HG03060 (cell line): Measurements from ENCODE around the gene MAPK8IP2.
"Not testable (repeated sequence)": the region's sequence is repeated elsewhere in the genome, so short reads cannot be mapped to it uniquely, and the experiment has no call there.

Experiments
- ATAC-seq: cut with Tn5 transposase; IDR thresholded peaks from one replicate; pipeline ENCODE4 v1.9.1; 2021; ENCODE audit warnings: low read depth, moderate number of reproducible peaks; ENCODE audit not compliant: unreplicated experiment

MAPK8IP2 gene

GRCh38 chr22:50628543-50629134, 28.0 kb downstream of the MAPK8IP2 start:
- ATAC-seq = no peak

GRCh38 chr22:50630376-50630775, 29.8 kb downstream of the MAPK8IP2 start:
- no peak for ATAC-seq

- ATAC-seq = no peak
Measured at GRCh38 chr22:50633086-50633485, 32.5 kb downstream of the MAPK8IP2 start.

- ATAC-seq = no peak
Measured at GRCh38 chr22:50633771-50634170, 33.2 kb downstream of the MAPK8IP2 start.

GRCh38 chr22:50635591-50635990, 35.0 kb downstream of the MAPK8IP2 start:
- no peak for ATAC-seq

GRCh38 chr22:50640296-50640695, 39.7 kb downstream of the MAPK8IP2 start:
- ATAC-seq = not testable (repeated sequence)

- no peak for ATAC-seq
Measured at GRCh38 chr22:50640857-50641647, 40.5 kb downstream of the MAPK8IP2 start.

- no peak for ATAC-seq
Measured at GRCh38 chr22:50641696-50642607, 41.4 kb downstream of the MAPK8IP2 start.

- not testable (repeated sequence) for ATAC-seq
Measured at GRCh38 chr22:50643021-50643820, 42.6 kb downstream of the MAPK8IP2 start.

- ATAC-seq = not testable (repeated sequence)
Measured at GRCh38 chr22:50643821-50644101, 43.2 kb downstream of the MAPK8IP2 start.

GRCh38 chr22:50653256-50653655, 52.7 kb downstream of the MAPK8IP2 start:
- ATAC-seq = no peak

GRCh38 chr22:50654664-50655063, 54.1 kb downstream of the MAPK8IP2 start:
- not testable (repeated sequence) for ATAC-seq

GRCh38 chr22:50656122-50657070, 55.8 kb downstream of the MAPK8IP2 start:
- no peak for ATAC-seq

- no peak for ATAC-seq
Measured at GRCh38 chr22:50657925-50658324, 57.3 kb downstream of the MAPK8IP2 start.

GRCh38 chr22:50659711-50660110, 59.1 kb downstream of the MAPK8IP2 start:
- ATAC-seq = not testable (repeated sequence)

- ATAC-seq = no peak
Measured at GRCh38 chr22:50660306-50660705, 59.7 kb downstream of the MAPK8IP2 start.
